C4-2B (cell line): ENCODE measurements around the gene PM20D2.

Experiments
- H3K27ac ChIP-seq: fragments of 450-650 bp; 2 replicates; pipeline ENCODE4 v1.5.1; 2017
- CTCF ChIP-seq: fragments of 450-650 bp; conservative IDR thresholded peaks from 2 replicates; pipeline ENCODE4 v1.5.1; 2017; ENCODE audit warnings: mild to moderate bottlenecking
- ZFX ChIP-seq: fragments of 450-650 bp; IDR thresholded peaks from 2 replicates; pipeline ENCODE4 v1.6.1; 2017

PM20D2 gene

GRCh38 chr6:89204096-89204495 is 58.2 kb downstream of the PM20D2 start:
- no peak overlapping the region for H3K27ac ChIP-seq
- no peak for TF ChIP-seq ZFX
- no peak for TF ChIP-seq CTCF

GRCh38 chr6:89205819-89206218 is 60.0 kb downstream of the PM20D2 start:
- H3K27ac ChIP-seq, result no peak overlapping the region
- TF ChIP-seq CTCF, result no peak
- no peak for TF ChIP-seq ZFX

GRCh38 chr6:89208551-89208950 is 62.7 kb downstream of the PM20D2 start:
- TF ChIP-seq CTCF (no peak), ZFX (no peak)
- H3K27ac ChIP-seq, result no peak overlapping the region

- TF ChIP-seq CTCF (no peak), ZFX (no peak)
Observed at GRCh38 chr6:89209457-89209856, 63.6 kb downstream of the PM20D2 start.

GRCh38 chr6:89212472-89212871 is 66.6 kb downstream of the PM20D2 start:
- no peak for TF ChIP-seq ZFX
- TF ChIP-seq CTCF, result no peak
- no peak overlapping the region for H3K27ac ChIP-seq

More at GRCh38 chr6:89209457-89209856, 63.6 kb downstream of the PM20D2 start:
- H3K27ac ChIP-seq, result no peak overlapping the region

- no peak for TF ChIP-seq ZFX
- TF ChIP-seq CTCF, result no peak
- H3K27ac ChIP-seq, result no peak overlapping the region
Observed at GRCh38 chr6:89214197-89214596, 68.3 kb downstream of the PM20D2 start.
